GM21528 (cell line): ENCODE results near the gene FKBP5.
"Not testable (repeated sequence)": the region's sequence is repeated elsewhere in the genome, so short reads cannot be mapped to it uniquely, and the experiment has no call there.

Experiments used
- ATAC-seq: cut with Tn5 transposase; IDR thresholded peaks from one replicate; pipeline ENCODE4 v1.9.1; 2021; ENCODE audit warnings: mild to moderate bottlenecking, moderate library complexity; ENCODE audit not compliant: unreplicated experiment, low FRiP score

FKBP5 gene

GRCh38 chr6:35626401-35626800 lies 62.3 kb downstream of the FKBP5 start:
- no peak for ATAC-seq

DNA sequence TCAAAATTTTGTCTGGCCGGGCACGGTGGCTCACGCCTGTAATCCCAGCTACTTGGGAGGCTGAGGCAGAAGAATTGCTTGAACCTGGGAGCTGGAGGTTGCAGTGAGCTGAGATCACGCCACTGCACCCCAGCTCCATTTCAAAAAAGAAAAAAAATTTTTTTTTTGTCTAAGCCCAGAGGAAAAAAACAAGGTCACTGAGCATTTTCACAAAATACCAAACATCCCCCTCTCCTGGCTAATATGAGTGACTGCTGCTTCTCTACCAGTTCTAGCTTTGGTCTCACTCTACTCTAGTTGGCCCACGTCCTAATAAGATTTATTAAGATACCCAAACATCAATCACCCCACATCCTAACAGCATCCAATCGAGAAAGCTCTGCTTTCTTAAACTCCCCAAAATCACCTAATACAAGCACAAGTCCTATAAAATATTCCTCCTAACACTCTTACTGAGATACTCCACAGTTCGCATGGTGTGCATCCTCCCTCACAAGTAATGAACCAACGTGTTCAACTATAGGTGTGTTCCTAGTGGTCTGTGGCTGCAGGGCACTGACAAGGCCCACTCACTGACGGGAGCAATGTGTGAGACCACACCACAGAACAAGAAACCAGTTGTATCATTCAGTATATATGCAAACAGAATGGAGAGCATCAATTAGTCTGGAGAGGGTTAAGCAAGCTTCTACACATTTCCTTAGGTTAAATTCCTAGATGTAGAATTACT lies 64.2 kb downstream of the FKBP5 start:
- ATAC-seq = no peak

DNA sequence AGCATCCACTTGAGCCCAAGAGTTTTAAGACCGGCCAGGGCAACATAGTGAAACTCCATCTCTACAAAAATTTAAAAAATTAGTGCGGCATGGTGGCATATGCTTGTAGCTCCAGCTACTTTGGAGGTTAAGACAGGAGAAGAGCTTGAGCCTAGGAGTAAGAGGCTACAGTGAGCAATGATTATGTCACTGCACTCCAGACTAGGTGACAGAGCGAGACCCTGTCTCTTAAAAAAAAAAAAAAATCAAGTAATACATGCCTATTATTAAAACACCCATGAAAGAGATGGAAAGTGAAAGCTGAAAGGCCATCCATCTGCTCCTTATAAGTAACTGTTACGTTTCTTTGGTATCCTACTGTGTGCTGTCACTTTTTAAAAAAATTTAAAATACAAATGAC lies 66.4 kb downstream of the FKBP5 start:
- no peak for ATAC-seq

- no peak for ATAC-seq
These were observed 68.0 kb downstream of the FKBP5 start for GRCh38 chr6:35620706-35621105.

DNA sequence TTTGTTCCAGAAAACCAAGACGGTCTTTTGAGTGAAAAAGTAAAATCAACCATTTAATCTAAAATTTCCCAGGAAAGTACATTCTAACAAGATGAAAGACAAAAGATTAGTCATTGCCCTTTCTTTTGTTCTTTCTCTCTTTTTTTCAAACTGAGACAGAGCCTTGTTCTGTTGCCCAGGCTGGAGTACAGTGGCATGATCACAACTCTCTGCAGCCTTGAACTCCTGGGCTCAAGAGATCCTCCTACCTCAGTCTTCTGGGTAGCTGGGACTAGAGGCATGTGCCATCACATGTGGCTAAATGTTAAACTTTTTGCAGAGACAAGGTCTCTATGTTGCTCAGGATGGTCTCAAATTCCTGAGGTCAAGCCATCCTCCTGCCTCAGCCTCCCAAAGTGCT lies 75.0 kb downstream of the FKBP5 start:
- no peak for ATAC-seq

GRCh38 chr6:35611240-35611639 lies 77.5 kb downstream of the FKBP5 start:
- no peak for ATAC-seq

DNA sequence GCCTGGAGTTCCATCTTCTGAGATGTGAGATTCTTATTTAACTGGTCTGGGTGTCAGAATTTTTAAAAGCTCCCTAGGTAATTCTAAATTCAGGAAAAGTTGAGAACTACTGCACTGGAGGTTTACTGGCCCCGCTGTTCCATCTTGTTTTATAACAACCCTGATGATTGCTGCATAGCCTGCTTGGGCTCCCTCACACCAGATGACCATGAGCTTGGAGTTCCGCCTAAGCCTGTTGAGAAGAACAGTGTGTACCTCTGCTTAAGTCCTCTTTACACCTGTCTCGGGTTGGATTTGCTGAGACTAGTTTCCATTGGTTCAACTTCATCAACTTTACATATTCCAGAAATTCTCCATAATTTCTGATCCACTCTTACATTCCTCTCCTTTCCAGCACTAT lies 77.9 kb downstream of the FKBP5 start:
- ATAC-seq = no peak

DNA sequence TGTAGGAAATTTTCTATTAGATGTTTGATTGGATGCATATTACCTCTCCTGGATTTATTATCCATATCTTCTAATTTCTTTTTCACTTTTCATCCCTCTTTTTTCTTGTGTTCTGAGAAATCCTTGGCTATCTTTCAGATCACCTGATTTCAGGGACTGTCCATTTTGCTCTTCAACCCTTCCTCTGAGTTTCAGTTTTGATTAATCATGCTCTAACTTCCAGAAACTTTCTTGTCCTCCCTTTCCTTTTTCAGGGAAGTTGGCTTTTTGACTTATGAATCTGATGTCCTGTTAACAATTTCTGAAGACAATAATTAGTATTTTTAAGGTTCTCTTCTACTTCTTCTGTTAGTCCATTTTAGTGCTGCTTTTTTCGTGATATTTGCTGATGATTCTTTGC lies 79.1 kb downstream of the FKBP5 start:
- ATAC-seq = no peak

DNA sequence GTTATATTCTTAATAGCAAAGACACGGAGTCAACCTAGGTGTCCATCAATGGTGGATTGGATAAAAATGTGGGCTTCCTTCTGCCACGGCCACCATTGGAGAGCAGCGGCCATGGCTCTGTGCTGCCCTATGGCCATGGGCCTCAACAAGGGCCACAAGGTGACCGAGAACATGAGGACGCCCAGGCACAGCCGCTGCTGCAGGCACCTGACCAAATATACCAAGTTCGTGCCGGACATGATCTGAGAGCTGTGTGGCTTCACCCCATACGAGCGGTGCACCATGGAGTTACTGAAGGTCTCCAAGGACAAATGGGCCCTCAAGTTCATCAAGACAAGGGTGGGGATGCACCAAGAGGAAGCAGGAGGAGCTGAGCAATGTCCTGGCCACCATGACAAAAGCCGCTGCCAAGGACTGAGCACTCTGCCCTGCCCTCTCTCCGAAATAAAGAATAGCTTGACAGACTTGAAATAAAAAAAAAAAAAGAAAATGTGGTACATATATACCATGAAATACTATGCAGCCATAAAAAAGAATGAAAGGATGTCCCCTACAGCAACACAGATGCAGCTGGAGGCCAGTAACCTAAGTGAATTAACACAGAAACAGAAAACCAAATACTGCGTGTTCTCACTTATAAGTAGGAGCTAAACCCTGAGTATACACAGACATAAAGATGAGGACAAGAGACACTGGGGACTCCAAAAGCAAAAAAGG lies 81.0 kb downstream of the FKBP5 start:
- no peak for ATAC-seq

DNA sequence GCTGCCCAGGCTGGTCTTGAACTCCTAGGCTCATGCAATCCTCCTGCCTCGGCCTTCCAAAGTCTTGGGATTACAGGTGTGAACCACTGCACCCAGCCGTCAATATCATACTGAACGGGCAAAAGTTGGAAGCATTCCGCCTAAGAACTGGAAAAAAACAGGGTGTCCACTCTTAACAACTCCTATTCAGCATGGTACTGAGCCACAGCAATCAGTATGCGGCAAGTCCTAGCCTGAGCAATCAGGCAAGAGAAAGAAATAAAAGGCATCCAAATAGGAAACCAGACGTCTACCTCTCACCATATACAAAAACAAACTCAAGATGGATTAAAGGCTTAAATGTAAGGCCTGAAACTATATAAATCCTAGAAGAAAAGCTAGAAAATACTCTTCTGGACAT lies 83.1 kb downstream of the FKBP5 start:
- ATAC-seq = no peak

DNA sequence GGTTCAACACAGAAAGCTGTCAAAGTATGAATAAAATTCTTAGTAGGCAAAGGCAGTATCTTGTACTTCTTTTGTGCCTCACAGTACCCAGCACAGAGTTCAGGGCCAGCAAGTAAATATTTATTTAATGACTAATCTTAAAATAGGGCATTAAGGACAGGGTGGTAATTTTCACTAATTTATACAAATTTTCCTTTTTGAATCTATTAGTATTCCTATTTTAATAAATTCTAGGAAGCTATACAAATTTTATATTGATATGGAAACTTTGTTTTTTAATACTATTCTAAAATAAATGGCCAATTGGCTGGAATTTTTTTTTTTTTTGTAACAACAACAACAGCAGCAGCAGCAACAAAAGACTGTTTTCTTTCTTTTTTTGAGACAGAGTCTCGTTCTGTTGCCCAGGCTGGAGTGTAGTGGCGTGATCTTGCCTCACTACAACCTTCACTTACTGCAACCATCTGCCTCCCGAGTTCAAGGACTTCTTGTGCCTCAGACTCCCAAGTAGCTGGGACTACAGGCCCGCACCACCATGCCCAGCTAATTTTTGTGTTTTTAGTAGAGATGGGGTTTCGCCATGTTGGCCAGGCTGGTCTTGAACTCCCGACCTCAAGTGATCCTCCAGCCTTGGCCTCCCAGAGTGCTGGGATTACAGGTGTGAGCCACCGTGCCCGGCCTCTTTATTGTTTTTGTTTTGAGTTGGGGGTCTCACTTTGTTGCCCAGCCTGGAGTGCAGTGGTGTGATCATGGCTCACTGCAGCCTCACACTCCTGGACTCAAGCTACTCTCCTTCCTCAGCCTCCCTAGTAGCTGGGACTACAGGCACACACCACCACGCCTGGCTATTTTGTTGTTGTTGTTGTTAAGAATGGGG lies 85.2 kb downstream of the FKBP5 start:
- ATAC-seq = no peak

DNA sequence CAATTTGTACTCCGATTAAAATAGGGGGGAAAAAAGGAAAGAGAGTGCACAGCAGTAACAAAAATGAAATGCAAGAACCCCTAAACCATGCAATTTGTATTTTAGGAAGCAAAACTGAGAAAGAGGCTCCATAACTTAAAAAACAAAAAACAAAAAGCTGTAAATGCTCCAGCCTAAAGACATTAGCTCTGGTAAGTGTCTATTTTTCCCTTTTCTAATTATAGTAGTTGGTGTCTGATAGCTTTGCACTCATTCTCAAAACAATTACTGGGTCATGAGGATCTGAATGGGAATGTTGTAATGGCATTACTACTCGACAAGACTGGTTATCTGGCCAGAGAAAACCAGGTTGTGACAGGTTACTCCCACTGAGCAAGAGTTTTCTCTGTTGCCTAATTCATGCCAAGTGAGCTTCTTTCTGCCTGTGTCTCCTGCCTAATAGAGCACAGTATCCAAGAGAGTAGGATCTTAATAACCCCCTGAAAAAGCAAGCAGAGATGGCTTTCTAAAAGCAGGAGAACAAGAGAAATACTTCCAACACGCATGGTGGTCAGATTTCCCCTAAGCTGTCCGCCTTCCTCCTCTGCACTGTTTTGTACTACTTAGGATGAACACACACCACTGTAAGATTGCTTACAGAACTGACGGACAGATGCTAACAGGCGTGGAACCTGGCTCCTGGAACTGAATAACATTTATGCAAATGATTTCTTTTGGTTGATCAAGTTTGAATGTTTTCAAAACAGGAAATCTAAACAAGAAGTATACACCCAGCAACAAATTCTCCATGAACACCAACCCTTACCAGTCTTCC lies 86.4 kb downstream of the FKBP5 start:
- no peak for ATAC-seq

DNA sequence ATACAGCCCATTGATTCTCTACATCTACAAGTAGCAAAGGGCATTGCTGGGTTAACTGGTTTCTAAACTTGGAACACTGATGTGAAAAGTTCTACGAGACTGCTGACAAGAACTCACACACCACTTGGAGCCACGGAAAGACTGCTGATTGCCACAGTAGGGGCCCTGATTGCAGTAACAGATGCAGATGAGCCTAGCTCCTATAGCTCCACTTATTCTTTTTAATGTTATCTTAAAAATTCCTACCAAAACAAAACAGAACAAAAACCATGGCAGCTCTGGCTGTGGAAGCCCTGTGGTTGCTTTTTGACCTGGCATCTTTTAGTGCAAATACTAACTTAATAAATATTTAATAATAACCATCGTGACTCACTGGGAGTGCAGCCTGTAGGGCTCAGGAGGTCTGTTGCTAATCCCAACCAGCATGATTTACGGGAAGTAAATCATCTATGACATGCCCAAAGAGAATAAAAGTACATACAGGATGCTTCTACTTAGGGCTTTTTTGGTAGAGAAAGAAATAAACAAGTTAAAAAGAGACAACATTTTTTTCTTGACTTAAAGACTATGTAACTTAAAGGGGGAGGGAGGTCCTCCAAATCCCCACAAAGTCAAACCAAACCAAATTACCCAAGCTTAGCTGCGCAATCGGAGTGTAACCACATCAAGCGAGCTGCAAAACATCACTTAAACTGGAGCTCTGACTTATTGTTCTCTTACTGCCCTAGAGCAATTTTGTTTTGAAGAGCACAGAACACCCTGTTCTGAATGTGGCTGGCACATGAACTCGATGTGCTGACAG lies 87.2 kb downstream of the FKBP5 start:
- no peak for ATAC-seq

- no peak for ATAC-seq
These were observed 88.0 kb downstream of the FKBP5 start for GRCh38 chr6:35600659-35601125.

- no peak for ATAC-seq
These were observed 88.7 kb downstream of the FKBP5 start for GRCh38 chr6:35599761-35600658.

- ATAC-seq = not testable (repeated sequence)
These were observed 90.1 kb downstream of the FKBP5 start for GRCh38 chr6:35598621-35599020.

GRCh38 chr6:35596448-35597442 lies 92.0 kb downstream of the FKBP5 start:
- ATAC-seq = no peak
